ENCODE results near the gene CFAP126.

The CFAP126 gene

GRCh38 chr1:161374373-161374772 lies 6.7 kb upstream of the CFAP126 start:
- TF ChIP-seq CTCF (IDR thresholded peaks at IDR 0.05; ENCODE audit: low read depth, low read length, missing control alignments), result peak; percentile 22
- DNase-seq (ENCODE audit: low read depth), result no peak
- no peak overlapping the region for H3K4me3 ChIP-seq (ENCODE audit: low read depth, low read length)
- in situ Hi-C loops (cut with HindIII; ENCODE audit: low sequenced_read_pairs), result loop anchor here (5.0 kb wide), 1 partner anchor 167 kb away; no protein-coding TSS in a partner anchor

- in situ Hi-C loops (cut with HindIII; ENCODE audit: low sequenced_read_pairs), result loop anchor here (5.0 kb wide), 1 partner anchor 166 kb away; no protein-coding TSS in a partner anchor
- no peak for TF ChIP-seq CTCF (IDR thresholded peaks at IDR 0.05; ENCODE audit: low read depth, low read length, missing control alignments)
- no peak overlapping the region for H3K4me3 ChIP-seq (ENCODE audit: low read depth, low read length)
Measured at GRCh38 chr1:161373442-161373841, 5.8 kb upstream of the CFAP126 start.

GRCh38 chr1:161365207-161365606 lies 2.5 kb downstream of the CFAP126 start:
- no peak for TF ChIP-seq CTCF (IDR thresholded peaks at IDR 0.05; ENCODE audit: low read depth, low read length, missing control alignments)
- no peak for DNase-seq (ENCODE audit: low read depth)
- H3K4me3 ChIP-seq (ENCODE audit: low read depth, low read length), result no peak overlapping the region
- in situ Hi-C loops (cut with HindIII; ENCODE audit: low sequenced_read_pairs), result no loop called here

More at GRCh38 chr1:161373442-161373841, 5.8 kb upstream of the CFAP126 start:
- DNase-seq (ENCODE audit: low read depth), result no peak

GRCh38 chr1:161364332-161364731 lies 3.3 kb downstream of the CFAP126 start:
- in situ Hi-C loops (cut with HindIII; ENCODE audit: low sequenced_read_pairs), result no loop called here
- TF ChIP-seq CTCF (IDR thresholded peaks at IDR 0.05; ENCODE audit: low read depth, low read length, missing control alignments), result no peak
- H3K4me3 ChIP-seq (ENCODE audit: low read depth, low read length), result no peak overlapping the region
- DNase-seq (ENCODE audit: low read depth), result no peak

GRCh38 chr1:161359291-161359690 lies 8.4 kb downstream of the CFAP126 start:
- in situ Hi-C loops (cut with HindIII; ENCODE audit: low sequenced_read_pairs), result no loop called here
- no peak overlapping the region for H3K4me3 ChIP-seq (ENCODE audit: low read depth, low read length)
- TF ChIP-seq CTCF (IDR thresholded peaks at IDR 0.05; ENCODE audit: low read depth, low read length, missing control alignments), result no peak
- DNase-seq (ENCODE audit: low read depth), result no peak

GRCh38 chr1:161357073-161357472 lies 10.6 kb downstream of the CFAP126 start:
- in situ Hi-C loops (cut with HindIII; ENCODE audit: low sequenced_read_pairs), result no loop called here
- DNase-seq (ENCODE audit: low read depth), result no peak
- no peak for TF ChIP-seq CTCF (IDR thresholded peaks at IDR 0.05; ENCODE audit: low read depth, low read length, missing control alignments)
- no peak overlapping the region for H3K4me3 ChIP-seq (ENCODE audit: low read depth, low read length)

- in situ Hi-C loops (cut with HindIII; ENCODE audit: low sequenced_read_pairs), result no loop called here
- DNase-seq (ENCODE audit: low read depth), result no peak
- no peak overlapping the region for H3K4me3 ChIP-seq (ENCODE audit: low read depth, low read length)
Measured at GRCh38 chr1:161351482-161351881, 16.2 kb downstream of the CFAP126 start.

More at GRCh38 chr1:161351482-161351881, 16.2 kb downstream of the CFAP126 start:
- no peak for TF ChIP-seq CTCF (IDR thresholded peaks at IDR 0.05; ENCODE audit: low read depth, low read length, missing control alignments)
